Articular chondrocyte of knee joint (primary cell): ENCODE results near the gene ANKRD44. TPM values are rescaled to one million over a fixed set of nuclear protein-coding genes. Genes with fewer than 3 reads are reported as not detected.

Source experiments
- total RNA-seq: library from RNA; depleted of rRNA; stranded (reverse); fragments of >200 nt; gene quantifications from 2 replicates; pipeline ENCODE4 v1.2.3, GENCODE V29; 2012

ANKRD44 gene
- total RNA-seq, result 12.4 and 16.9 TPM in 2 replicates

GRCh38 chr2:197310271-197310985 is at the start of gene ANKRD44:
TSS of gene ANKRD44 (minus strand) at chr2:197310780. CDS start at chr2:197310604, 176 bp downstream.

Other genes starting within 250 kb of the ANKRD44 start
- gene SF3B1, start 124.2 kb upstream of the ANKRD44 start, total RNA-seq, result 279 and 323 TPM in 2 replicates
- 47.0 and 49.9 TPM in 2 replicates for gene COQ10B, start 142.8 kb upstream of the ANKRD44 start, total RNA-seq
- gene HSPD1, start 189.1 kb upstream of the ANKRD44 start, total RNA-seq, result 147 and 150 TPM in 2 replicates
- gene HSPE1, start 189.6 kb upstream of the ANKRD44 start, total RNA-seq, result 55.3 and 56.0 TPM in 2 replicates
- gene MOB4, start 205.3 kb upstream of the ANKRD44 start, total RNA-seq, result 43.7 and 46.3 TPM in 2 replicates